Vagina (tissue), 2 donors: Measurements from ENCODE around the gene OR5K1.

Experiments used
- POLR2A ChIP-seq, 2 donors: fragments of 450-650 bp; IDR thresholded peaks; one replicate each; pipeline ENCODE4 v1.6.1; 2017; ENCODE audit warnings: antibody characterized with exemption in 2 of 2, mild to moderate bottlenecking in 2 of 2, moderate library complexity in 2 of 2
- TF ChIP-seq, protein P1 (sequence below), 3 experiments: fragments of 450-650 bp in 2 of 3; fragments of 200-600 bp in 1 of 3; sonication (generic) in 1 of 3; IDR thresholded peaks; one replicate each; pipeline ENCODE4 v1.5.1; 2017 to 2019; ENCODE audit warnings: antibody characterized with exemption in 3 of 3, mild to moderate bottlenecking in 2 of 3, moderate library complexity in 2 of 3

- TF ChIP-seq, protein P1, sequence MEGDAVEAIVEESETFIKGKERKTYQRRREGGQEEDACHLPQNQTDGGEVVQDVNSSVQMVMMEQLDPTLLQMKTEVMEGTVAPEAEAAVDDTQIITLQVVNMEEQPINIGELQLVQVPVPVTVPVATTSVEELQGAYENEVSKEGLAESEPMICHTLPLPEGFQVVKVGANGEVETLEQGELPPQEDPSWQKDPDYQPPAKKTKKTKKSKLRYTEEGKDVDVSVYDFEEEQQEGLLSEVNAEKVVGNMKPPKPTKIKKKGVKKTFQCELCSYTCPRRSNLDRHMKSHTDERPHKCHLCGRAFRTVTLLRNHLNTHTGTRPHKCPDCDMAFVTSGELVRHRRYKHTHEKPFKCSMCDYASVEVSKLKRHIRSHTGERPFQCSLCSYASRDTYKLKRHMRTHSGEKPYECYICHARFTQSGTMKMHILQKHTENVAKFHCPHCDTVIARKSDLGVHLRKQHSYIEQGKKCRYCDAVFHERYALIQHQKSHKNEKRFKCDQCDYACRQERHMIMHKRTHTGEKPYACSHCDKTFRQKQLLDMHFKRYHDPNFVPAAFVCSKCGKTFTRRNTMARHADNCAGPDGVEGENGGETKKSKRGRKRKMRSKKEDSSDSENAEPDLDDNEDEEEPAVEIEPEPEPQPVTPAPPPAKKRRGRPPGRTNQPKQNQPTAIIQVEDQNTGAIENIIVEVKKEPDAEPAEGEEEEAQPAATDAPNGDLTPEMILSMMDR (IDR thresholded peaks at IDR 0.05): no peak
- TF ChIP-seq POLR2A (IDR thresholded peaks at IDR 0.05): no peak
These were observed 38.3 kb downstream of the OR5K1 start for GRCh38 chr3:98501270-98501669.
